SK-N-SH (cell line): ENCODE data around the gene PLA2G2D. TPM values are rescaled to one million over a fixed set of nuclear protein-coding genes. Genes with fewer than 3 reads are reported as not detected.

Experiments
- CTCF ChIA-PET: fragments of 300-600, 350-600 bp; formaldehyde crosslinking; extraction: SDS; loops from one replicate; lab custom pipeline; 2021; lab: Yijun Ruan, JAX
- POLR2A ChIA-PET: fragments of 350-600 bp; sonication (Branson Sonifier 250); formaldehyde crosslinking; extraction: SDS; loops from one replicate; lab custom pipeline; 2020; ENCODE audit warnings: antibody characterized with exemption, inconsistent platforms; lab: Yijun Ruan, JAX
- DNase-seq: peaks from one replicate; pipeline ENCODE4 v3.0.0; 2012
- H2AFZ ChIP-seq: fragments of 200-600 bp; sonication (generic); 2 replicates; pipeline ENCODE4 v1.8.1; 2016; ENCODE audit warnings: antibody characterized with exemption, mild to moderate bottlenecking, low read depth
- H3F3A ChIP-seq: fragments of 200-600 bp; sonication (generic); replicated peaks from 2 replicates; pipeline ENCODE3; 2016; ENCODE audit warnings: antibody characterized with exemption, mild to moderate bottlenecking; ENCODE audit not compliant: insufficient read depth
- H3K27ac ChIP-seq, 2 experiments: fragments of 200-500 bp in 1 of 2; fragments of 200-600 bp in 1 of 2; sonication (Bioruptor generic) in 1 of 2; sonication (generic), shearing (Covaris generic) in 1 of 2; 2 replicates each; pipeline versions ENCODE4 v1.5.1 to v1.6.1; 2014 to 2016; ENCODE audit warnings: low read depth in 2 of 2, inconsistent platforms in 1 of 2, low read length in 1 of 2, mild to moderate bottlenecking in 1 of 2, mixed read lengths in 1 of 2
- H3K27me3 ChIP-seq: fragments of 200-600 bp; sonication (generic), shearing (Covaris generic); 2 replicates; pipeline ENCODE4 v1.6.1; 2016; ENCODE audit warnings: mixed run types; ENCODE audit not compliant: insufficient read depth
- H3K36me3 ChIP-seq, 2 experiments: fragments of 200-500 bp in 1 of 2; fragments of 200-600 bp in 1 of 2; sonication (Bioruptor generic) in 1 of 2; sonication (generic) in 1 of 2; replicated peaks in 1 of 2; 2 replicates each; pipeline versions ENCODE3 to v1.5.1; 2014 to 2016; ENCODE audit warnings: low read length in 1 of 2, mild to moderate bottlenecking in 1 of 2; ENCODE audit not compliant: insufficient read depth in 2 of 2, control insufficient read depth in 1 of 2
- H3K4me1 ChIP-seq, 2 experiments: fragments of 200-500 bp in 1 of 2; fragments of 200-600 bp in 1 of 2; sonication (Bioruptor generic) in 1 of 2; sonication (generic), shearing (Covaris generic) in 1 of 2; 2 replicates each; pipeline versions ENCODE4 v1.5.1 to v1.6.1; 2014 to 2016; ENCODE audit warnings: low read depth in 1 of 2, low read length in 1 of 2, mixed run types in 1 of 2; ENCODE audit not compliant: insufficient read depth in 2 of 2, control insufficient read depth in 1 of 2
- H3K4me2 ChIP-seq: fragments of 200-600 bp; sonication (generic), shearing (Covaris generic); 2 replicates; pipeline ENCODE4 v1.6.1; 2017; ENCODE audit warnings: mixed run types
- H3K4me3 ChIP-seq, 2 experiments: fragments of 200-500 bp in 1 of 2; fragments of 200-600 bp in 1 of 2; sonication (Bioruptor generic) in 1 of 2; sonication (generic), shearing (Covaris generic) in 1 of 2; 2 replicates each; pipeline versions ENCODE4 v1.5.1 to v1.8.1; 2014 to 2016; ENCODE audit warnings: low read depth in 2 of 2, inconsistent platforms in 1 of 2, low read length in 1 of 2, mild to moderate bottlenecking in 1 of 2, mixed read lengths in 1 of 2, moderate library complexity in 1 of 2
- H3K79me2 ChIP-seq: fragments of 200-600 bp; sonication (generic); 2 replicates; pipeline ENCODE4 v1.8.1; 2017; ENCODE audit warnings: mild to moderate bottlenecking; ENCODE audit not compliant: insufficient read depth
- H3K9ac ChIP-seq: fragments of 200-600 bp; sonication (generic); 2 replicates; pipeline ENCODE4 v1.6.1; 2017; ENCODE audit warnings: mixed run types
- H3K9me2 ChIP-seq: fragments of 200-600 bp; sonication (generic); 2 replicates; pipeline ENCODE4 v1.6.1; 2017; ENCODE audit warnings: mixed run types
- H3K9me3 ChIP-seq: fragments of 200-600 bp; sonication (generic); 2 replicates; pipeline ENCODE4 v1.6.1; 2017; ENCODE audit warnings: mixed run types, mild to moderate bottlenecking, moderate library complexity
- H4K20me1 ChIP-seq: fragments of 200-600 bp; sonication (generic); 2 replicates; pipeline ENCODE4 v1.6.1; 2017; ENCODE audit warnings: mild to moderate bottlenecking, mixed run types; ENCODE audit not compliant: insufficient read depth
- CHD2 ChIP-seq: fragments of 150-350 bp; IDR thresholded peaks from 2 replicates; pipeline ENCODE4 v1.6.1; 2018; ENCODE audit warnings: low read length; ENCODE audit not compliant: partially characterized antibody
- ELF1 ChIP-seq: IDR thresholded peaks from 2 replicates; pipeline ENCODE4 v1.4.0; 2012
- EZH2phosphoT487 ChIP-seq: fragments of 200-600 bp; sonication (generic); IDR thresholded peaks from 2 replicates; pipeline ENCODE4 v1.6.1; 2017; ENCODE audit warnings: low read depth, mixed run types, mild to moderate bottlenecking, antibody characterized with exemption, moderate library complexity, borderline replicate concordance
- FOSL2 ChIP-seq: IDR thresholded peaks from 2 replicates; pipeline ENCODE4 v1.4.0; 2012; ENCODE audit warnings: low read depth, mild to moderate bottlenecking, moderate library complexity, borderline replicate concordance
- FOXJ3 ChIP-seq: sonication (generic); formaldehyde crosslinking; IDR thresholded peaks from 2 replicates; pipeline ENCODE4 v1.5.1; 2020; ENCODE audit warnings: mild to moderate bottlenecking, missing genetic modification reagents
- GATA2 ChIP-seq: sonication (generic); formaldehyde crosslinking; IDR thresholded peaks from 2 replicates; pipeline ENCODE4 v1.5.0; 2020; ENCODE audit warnings: mild to moderate bottlenecking, missing genetic modification reagents
- JUND ChIP-seq: IDR thresholded peaks from 2 replicates; pipeline ENCODE4 v1.4.0; 2012
- MAX ChIP-seq: IDR thresholded peaks from 2 replicates; pipeline ENCODE4 v1.4.0; 2012; ENCODE audit warnings: low read depth
- NFIC ChIP-seq: IDR thresholded peaks from 2 replicates; pipeline ENCODE4 v1.4.0; 2012; ENCODE audit warnings: borderline replicate concordance
- NRF1 ChIP-seq: IDR thresholded peaks from 2 replicates; pipeline ENCODE4 v1.6.1; 2012; ENCODE audit warnings: low read depth, mild to moderate bottlenecking, low read length
- PBX3 ChIP-seq: IDR thresholded peaks from 2 replicates; pipeline ENCODE4; 2012
- RAD21 ChIP-seq: IDR thresholded peaks from 2 replicates; pipeline ENCODE4 v1.6.1; 2012; ENCODE audit warnings: mild to moderate bottlenecking, low read length
- RXRA ChIP-seq: IDR thresholded peaks from 2 replicates; pipeline ENCODE4 v1.4.0; 2012; ENCODE audit warnings: low read depth, mild to moderate bottlenecking, borderline replicate concordance
- SIN3A ChIP-seq: IDR thresholded peaks from 2 replicates; pipeline ENCODE4 v1.6.1; 2012; ENCODE audit warnings: low read depth, mild to moderate bottlenecking, low read length, moderate library complexity, borderline replicate concordance
- TAF1 ChIP-seq: IDR thresholded peaks from 2 replicates; pipeline ENCODE4 v1.6.1; 2012; ENCODE audit warnings: low read depth, mild to moderate bottlenecking, low read length, moderate library complexity, borderline replicate concordance
- TEAD4 ChIP-seq: IDR thresholded peaks from 2 replicates; pipeline ENCODE4 v1.4.0; 2012; ENCODE audit warnings: mild to moderate bottlenecking, borderline replicate concordance; ENCODE audit not compliant: insufficient read depth
- USF2 ChIP-seq: fragments of 150-350 bp; IDR thresholded peaks from 2 replicates; pipeline ENCODE4 v1.6.1; 2017; ENCODE audit warnings: antibody characterized with exemption, low read length, low read depth, borderline replicate concordance
- ZBTB33 ChIP-seq: IDR thresholded peaks from 2 replicates; pipeline ENCODE4 v1.4.0; 2012; ENCODE audit warnings: low read depth, borderline replicate concordance
- WGBS: methylation state at CpG from one replicate; pipeline ENCODE4 v1.1.6; 2017; ENCODE audit warnings: low lambda C conversion rate; 5-methylcytosine and 5-hydroxymethylcytosine counted together
- polyA plus RNA-seq, 3 experiments: library from polyadenylated mRNA; depleted of rRNA; stranded (reverse); fragments of >200 nt; gene quantifications; 2 replicates each; pipeline ENCODE4 v1.2.3, GENCODE V29; 2012

The PLA2G2D gene
- polyA plus RNA-seq, 1 of the 3 experiments (the other 2 are of a cell fraction), result not detected

- no peak for DNase-seq
- H3K9me3 ChIP-seq, result no peaks in the 10 kb centered on the region
- TF ChIP-seq EZH2phosphoT487 (no peak), ELF1 (no peak), FOSL2 (no peak), PBX3 (no peak), MAX (no peak), TEAD4 (no peak)
- TF ChIP-seq, all 33 proteins: peak for 0
- H2AFZ ChIP-seq, result no peak overlapping the region
- H3K9me2 ChIP-seq, result no peaks in the 10 kb centered on the region
- no peaks in the 10 kb centered on the region for H4K20me1 ChIP-seq
- no peak overlapping the region for H3K9ac ChIP-seq
- H3K4me2 ChIP-seq, result no peak overlapping the region
- no peaks in the 10 kb centered on the region; the same call in 1 of the 2 replicates for H3K27me3 ChIP-seq
- H3K36me3 ChIP-seq, result no peaks in the 10 kb centered on the region
- ChIA-PET CTCF (interaction anchor here (0.9 to 1.5 kb wide), 4 partner anchors 24 to 152 kb away, joined by 3 to 5 read pairs (median 4); no protein-coding TSS in a partner anchor), POLR2A (no interaction called here)
- H3K79me2 ChIP-seq, result no peaks in the 10 kb centered on the region
- H3F3A ChIP-seq, result no peaks in the 10 kb centered on the region
- peaks cover 0 to 10% of the 10 kb centered on the region in 2 experiments; a peak in 1 of 4 replicates for H3K4me1 ChIP-seq
- H3K4me3 ChIP-seq, result no peak overlapping the region
- H3K27ac ChIP-seq, result no peak overlapping the region
- 58% methylated on average over 3 of the region's 10 CpGs for WGBS
Measured at GRCh38 chr1:20126806-20127440, 7.6 kb upstream of the PLA2G2D start.

GRCh38 chr1:20126041-20126805 is 6.9 kb upstream of the PLA2G2D start:
- H3K9me2 ChIP-seq, result no peaks in the 10 kb centered on the region
- H4K20me1 ChIP-seq, result no peaks in the 10 kb centered on the region
- ChIA-PET POLR2A (no interaction called here), CTCF (interaction anchor here (0.9 to 1.5 kb wide), 2 partner anchors 25 kb away, joined by 3 to 5 read pairs; no protein-coding TSS in a partner anchor)
- no peaks in the 10 kb centered on the region for H3K36me3 ChIP-seq
- peaks cover 0 to 10% of the 10 kb centered on the region in 2 experiments; a peak in 1 of 4 replicates for H3K4me1 ChIP-seq
- H3K27ac ChIP-seq, result no peak overlapping the region
- no peak overlapping the region for H3K9ac ChIP-seq
- H3K4me3 ChIP-seq, result no peak overlapping the region
- no peak for DNase-seq
- H3F3A ChIP-seq, result no peaks in the 10 kb centered on the region
- no peak overlapping the region for H3K4me2 ChIP-seq
- WGBS, result 58% methylated on average over 9 of the region's 9 CpGs
- H3K27me3 ChIP-seq, result peaks cover 3% of the 10 kb centered on the region; the same call in 1 of the 2 replicates
- no peaks in the 10 kb centered on the region for H3K9me3 ChIP-seq
- H3K79me2 ChIP-seq, result no peaks in the 10 kb centered on the region
- H2AFZ ChIP-seq, result no peak overlapping the region
- no peak for TF ChIP-seq USF2
- TF ChIP-seq FOXJ3 (CRISPR knock-in tag), result no peak
- TF ChIP-seq SIN3A, result no peak
- TF ChIP-seq RXRA, result no peak
- no peak for TF ChIP-seq GATA2 (CRISPR knock-in tag)
- TF ChIP-seq TAF1, result no peak
- no peak for TF ChIP-seq ZBTB33
- TF ChIP-seq JUND, result no peak
- no peak for TF ChIP-seq PBX3
- no peak for TF ChIP-seq RAD21
- TF ChIP-seq NRF1, result no peak
- no peak for TF ChIP-seq NFIC
- TF ChIP-seq FOSL2, result no peak
- TF ChIP-seq CHD2, result no peak
- no peak for TF ChIP-seq MAX
